K562 (cell line): ENCODE data around the gene RGS7BP. TPM values are rescaled to one million over a fixed set of nuclear protein-coding genes. Genes with fewer than 3 reads are reported as not detected.

Experiments
- ATAC-seq: fragments of 200-7000 bp; cut with Tn5 transposase; 3 replicates; pipeline ENCODE4 v1.9.1; 2020; ENCODE audit warnings: moderate library complexity
- BruUV-seq: library from RNA; stranded (reverse); fragments of 400-500 nt; replicated peaks from 2 replicates; lab custom pipeline; 2021; lab: Mats Ljungman, UMichigan
- CTCF ChIA-PET: fragments of 300-600 bp; formaldehyde crosslinking; extraction: SDS; loops from one replicate; lab custom pipeline; 2021; ENCODE audit warnings: low intra/inter-chr PET ratio; lab: Yijun Ruan, JAX
- POLR2A ChIA-PET: fragments of 300-600, 350-650 bp; sonication (Branson Sonifier 250); formaldehyde crosslinking; extraction: SDS; loops from one replicate; lab custom pipeline; 2021; ENCODE audit warnings: antibody characterized with exemption, inconsistent platforms; lab: Yijun Ruan, JAX
- DNase-seq, 4 experiments: peaks; one replicate each; pipeline versions ENCODE4 v3.0.0 to v3.0.0-alpha.2; 2011 to 2018; ENCODE audit warnings: low spot score in 3 of 4, mixed read lengths in 3 of 4; ENCODE audit errors: extremely low read depth in 1 of 4
- FAIRE-seq: peaks from 2 replicates; lab custom pipeline; 2011; peaks lifted over from hg19 to GRCh38; lab: Jason Lieb, UNC
- H2AFZ ChIP-seq: 2 replicates; pipeline ENCODE4 v1.6.0; 2011; ENCODE audit warnings: low read depth, low read length, control low read depth, inconsistent platforms
- H3K27ac ChIP-seq: fragments of 200-600 bp; 3 replicates; pipeline ENCODE4 v1.8.0; 2011; ENCODE audit warnings: low read depth, mild to moderate bottlenecking, control low read depth, inconsistent platforms, low read length, moderate library complexity, mixed read lengths; ENCODE audit errors: extremely low read depth
- H3K27me3 ChIP-seq, 2 experiments: fragments of 300-600 bp in 1 of 2; 2 replicates in 1 of 2; 3 replicates in 1 of 2; pipeline versions ENCODE4 v1.6.0 to v1.8.0; 2011; ENCODE audit warnings: inconsistent platforms in 2 of 2, low read length in 2 of 2, mild to moderate bottlenecking in 1 of 2, mixed read lengths in 1 of 2, moderate library complexity in 1 of 2; ENCODE audit not compliant: control insufficient read depth in 2 of 2, insufficient read depth in 2 of 2
- H3K36me3 ChIP-seq: fragments of 300-600 bp; 3 replicates; pipeline ENCODE4 v1.8.0; 2011; ENCODE audit warnings: mild to moderate bottlenecking, low read length, inconsistent platforms; ENCODE audit not compliant: control insufficient read depth, insufficient read depth
- H3K4me1 ChIP-seq, 2 experiments: fragments of 200-600 bp in 1 of 2; replicated peaks in 1 of 2; 2 replicates in 1 of 2; 3 replicates in 1 of 2; pipeline versions ENCODE4 v1.5.1 to v1.8.0; 2011; ENCODE audit warnings: inconsistent platforms in 2 of 2, low read length in 2 of 2, mild to moderate bottlenecking in 1 of 2, mixed read lengths in 1 of 2, moderate library complexity in 1 of 2; ENCODE audit not compliant: control insufficient read depth in 2 of 2, insufficient read depth in 2 of 2
- H3K4me2 ChIP-seq: 2 replicates; pipeline ENCODE4 v1.6.1; 2011; ENCODE audit warnings: low read length, control low read depth, inconsistent platforms, mixed read lengths; ENCODE audit not compliant: insufficient read depth
- H3K4me3 ChIP-seq: fragments of 200-600 bp; sonication (generic), shearing (Covaris generic); 2 replicates; pipeline ENCODE4 v1.5.1; 2016; ENCODE audit warnings: control low read depth, inconsistent platforms
- H3K79me2 ChIP-seq: fragments of 200-600 bp; 3 replicates; pipeline ENCODE4 v1.8.0; 2011; ENCODE audit warnings: low read length, inconsistent platforms; ENCODE audit not compliant: control insufficient read depth, insufficient read depth
- H3K9ac ChIP-seq, 2 experiments: 2 replicates each; pipeline versions ENCODE4 v1.6.0 to v1.6.1; 2011; ENCODE audit warnings: low read depth in 2 of 2, low read length in 2 of 2, control low read depth in 1 of 2, inconsistent platforms in 1 of 2, mild to moderate bottlenecking in 1 of 2, mixed read lengths in 1 of 2; ENCODE audit not compliant: insufficient read depth in 1 of 2
- H3K9me1 ChIP-seq: one replicate; pipeline ENCODE4 v1.6.0; 2011; ENCODE audit warnings: inconsistent platforms, mild to moderate bottlenecking, low read length, moderate library complexity; ENCODE audit not compliant: control insufficient read depth, insufficient read depth
- H3K9me3 ChIP-seq: replicated peaks from 2 replicates; pipeline ENCODE4 v1.5.1; 2011; ENCODE audit warnings: low read depth, low read length, inconsistent platforms; ENCODE audit not compliant: control insufficient read depth, insufficient read depth
- H4K20me1 ChIP-seq: replicated peaks from 2 replicates; pipeline ENCODE4 v1.6.1; 2011; ENCODE audit warnings: low read length, inconsistent platforms, mixed read lengths; ENCODE audit not compliant: control insufficient read depth, insufficient read depth
- ATF6 ChIP-seq: sonication (generic); formaldehyde crosslinking; IDR thresholded peaks from 2 replicates; pipeline ENCODE4 v1.4.0; 2020; ENCODE audit warnings: mild to moderate bottlenecking, missing genetic modification reagents
- GATA2 ChIP-seq: sonication (generic); formaldehyde crosslinking; IDR thresholded peaks from 2 replicates; pipeline ENCODE4 v1.4.0; 2020; ENCODE audit warnings: mild to moderate bottlenecking, missing genetic modification reagents
- HMBOX1 ChIP-seq: sonication (generic); IDR thresholded peaks from 2 replicates; pipeline ENCODE4 v1.6.1; 2016
- NFXL1 ChIP-seq: fragments of 450-650 bp; formaldehyde crosslinking; IDR thresholded peaks from 2 replicates; pipeline ENCODE4 v1.4.0; 2021; ENCODE audit warnings: mild to moderate bottlenecking
- PCBP1 ChIP-seq: fragments of 200-400 bp; formaldehyde crosslinking; IDR thresholded peaks from 2 replicates; pipeline ENCODE4 v1.6.1; 2018; ENCODE audit warnings: mild to moderate bottlenecking, low read depth, low read length; ENCODE audit not compliant: poor library complexity, severe bottlenecking
- RBM15 ChIP-seq: fragments of 200-400 bp; formaldehyde crosslinking; IDR thresholded peaks from 2 replicates; pipeline ENCODE4 v1.6.1; 2018; ENCODE audit warnings: mild to moderate bottlenecking, low read length, moderate library complexity; ENCODE audit not compliant: insufficient read depth
- ZNF449 ChIP-seq: fragments of 250-450 bp; sonication (Bioruptor Pico); IDR thresholded peaks from 2 replicates; pipeline ENCODE4 v1.8.0; 2022; ENCODE audit warnings: moderate library complexity, mild to moderate bottlenecking, inconsistent platforms
- ZSCAN29 ChIP-seq: fragments of 450-650 bp; IDR thresholded peaks from 2 replicates; pipeline ENCODE4 v1.6.1; 2017
- in situ Hi-C: fragments of 300-500 bp; cut with MboI; formaldehyde crosslinking; loops from 4 replicates; pipeline ENCODE4 v1.15.0; 2018; ENCODE audit warnings: inconsistent platforms, mixed read lengths
- intact Hi-C: fragments of 100-400 bp; cut with micrococcal nuclease; formaldehyde crosslinking; loops from 2 replicates; pipeline ENCODE4 v1.14.2; 2022
- polyA plus RNA-seq, 8 experiments: library from polyadenylated mRNA; depleted of rRNA in 4 of 8; stranded (reverse) in 5 of 8; unstranded in 3 of 8; fragments of >200 nt; fragmentation: Nextera tagmentation in 2 of 8; fragmentation: Illumina TruSeq in 1 of 8; extraction: Ambion mirVana in 2 of 8; extraction: Trizol in 1 of 8; gene quantifications; 2 replicates each; pipeline versions ENCODE4 v1.2.1 to v1.2.3, GENCODE V29; 2011 to 2014; ENCODE audit warnings: inconsistent platforms in 1 of 8, missing spikeins in 1 of 8
- total RNA-seq, 7 experiments: library from RNA; depleted of rRNA in 6 of 7; stranded (reverse); fragments of >200 nt in 6 of 7; fragmentation: Illumina TruSeq in 2 of 7; extraction: Trizol in 2 of 7; gene quantifications; 2 replicates each; pipeline versions ENCODE4 v1.2.1 to v1.2.3, GENCODE V29; 2011 to 2021; ENCODE audit warnings: low replicate concordance in 1 of 7

Gene RGS7BP
- total and polyA plus RNA-seq, 9 of the 15 experiments (the other 6 are each of a cell fraction or from before 2014, with no cell fraction given): not detected

DNA sequence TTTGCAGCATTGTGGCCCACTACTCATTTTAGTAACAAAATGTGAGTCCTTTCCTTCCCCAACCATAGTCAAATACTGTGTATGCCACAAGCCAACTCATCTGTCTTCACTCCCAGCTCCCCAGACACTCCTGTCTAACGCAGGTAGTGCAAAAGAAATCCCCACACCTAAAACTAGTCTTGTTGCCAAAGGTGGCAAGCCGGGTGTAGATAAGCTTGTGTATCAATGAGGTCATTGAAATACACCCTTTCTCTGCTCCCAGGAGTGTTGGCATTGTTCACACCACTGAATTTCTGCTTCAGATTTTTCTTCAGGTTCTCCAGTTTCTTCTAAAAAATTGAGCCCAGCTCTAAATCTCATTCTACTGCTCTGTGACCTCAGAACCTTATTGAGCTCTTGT is 19.7 kb upstream of the RGS7BP start (continued):
- TF ChIP-seq PCBP1: no peak
- TF ChIP-seq GATA2 (CRISPR knock-in tag): no peak
- TF ChIP-seq ZSCAN29: no peak
- no peak for TF ChIP-seq ATF6

GRCh38 chr5:64487283-64487682 is 18.5 kb upstream of the RGS7BP start:
- Histone ChIP-seq H3K9me3 (no peaks in the 10 kb centered on the region), H3K4me3 (no peak overlapping the region), H3K9ac (no peak overlapping the region), H3K9me1 (no peaks in the 10 kb centered on the region), H4K20me1 (no peaks in the 10 kb centered on the region), H3K27me3 (no peaks in the 10 kb centered on the region), H3K36me3 (no peaks in the 10 kb centered on the region), H2AFZ (no peak overlapping the region), H3K4me2 (no peak overlapping the region), H3K27ac (no peak overlapping the region), H3K79me2 (no peaks in the 10 kb centered on the region), H3K4me1 (no peaks in the 10 kb centered on the region)
- no peak for ATAC-seq
- no peak for TF ChIP-seq HMBOX1
- TF ChIP-seq ZNF449: no peak
- TF ChIP-seq NFXL1: no peak
- no peak for TF ChIP-seq RBM15
- no peak for FAIRE-seq
- CTCF ChIA-PET: no interaction called here
- intact Hi-C loops (no loop called here), in situ Hi-C loops (no loop called here)
- no peak for DNase-seq
- POLR2A ChIA-PET: no interaction called here
- BruUV-seq: no TSS peak
